CD4-positive, alpha-beta T cell treated with Interleukin-17A for 4 hours (primary cell): ENCODE measurements around the gene MTRR.

Source experiments
- DNase-seq: peaks from one replicate; pipeline ENCODE4 v3.0.0-alpha.2; 2020; ENCODE audit warnings: mixed read lengths

MTRR gene

DNA sequence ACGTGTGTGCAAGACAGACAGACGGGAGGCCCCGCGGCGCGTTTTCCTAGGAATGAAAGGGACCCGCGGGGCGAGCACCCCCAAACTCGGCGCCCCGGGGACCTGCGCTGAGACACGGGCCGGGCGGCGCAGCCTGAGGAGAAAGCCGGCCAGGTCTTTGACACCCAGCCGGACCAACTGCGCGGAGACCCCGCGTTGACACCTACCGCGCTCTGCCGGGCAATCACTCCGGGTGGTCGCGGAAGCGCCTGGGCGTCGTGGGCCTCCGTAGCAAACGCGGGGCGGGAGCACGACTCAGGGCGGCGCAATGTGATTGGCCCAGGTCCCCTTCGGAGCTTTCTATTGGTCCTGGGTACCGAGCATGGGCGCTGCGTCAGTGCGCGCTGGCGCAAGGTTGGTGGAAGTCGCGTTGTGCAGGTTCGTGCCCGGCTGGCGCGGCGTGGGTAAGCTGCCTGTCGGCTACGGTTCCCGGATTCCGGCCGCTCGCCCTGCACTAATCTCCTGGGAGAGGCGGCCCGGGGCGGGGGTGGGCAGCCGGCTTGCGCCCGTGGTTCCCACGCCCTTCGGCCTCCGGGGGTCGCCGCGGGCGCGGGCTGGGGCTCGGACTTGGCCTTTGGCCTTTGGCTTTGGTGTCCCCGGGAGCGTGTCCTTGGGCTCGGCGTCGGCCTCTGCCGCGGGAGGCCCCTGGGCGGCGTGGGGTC is at the start of gene MTRR, which contains the start of gene FASTKD3:
TSS of gene MTRR (plus strand) at position 376 of the 701 bp plus-strand sequence. CDS start 1,647 bp downstream, outside the sequence.
TSS of gene FASTKD3 (minus strand) at position 259 of the 701 bp plus-strand sequence. CDS start 948 bp downstream, outside the sequence.
- peak; percentile 89 for DNase-seq

DNA sequence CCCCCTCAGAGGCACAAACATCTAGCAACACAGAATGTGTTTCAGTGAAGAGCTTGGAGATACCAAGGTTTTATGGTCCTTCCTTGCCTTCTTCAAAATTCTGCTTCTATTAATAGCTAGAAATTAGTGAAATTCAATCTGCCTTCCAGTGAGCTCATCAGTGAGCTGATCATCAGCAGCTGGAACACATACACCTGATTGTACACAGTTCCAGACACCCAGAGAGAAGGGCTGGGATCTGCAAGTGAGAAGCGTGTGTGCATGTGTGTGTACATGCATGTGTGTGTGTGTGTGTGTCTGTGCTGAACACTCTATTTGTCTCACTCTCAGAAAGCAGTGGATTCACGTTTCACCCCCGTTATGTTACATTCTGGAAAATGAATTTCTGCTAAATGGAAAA is 46.5 kb upstream of the MTRR start:
- no peak for DNase-seq

DNA sequence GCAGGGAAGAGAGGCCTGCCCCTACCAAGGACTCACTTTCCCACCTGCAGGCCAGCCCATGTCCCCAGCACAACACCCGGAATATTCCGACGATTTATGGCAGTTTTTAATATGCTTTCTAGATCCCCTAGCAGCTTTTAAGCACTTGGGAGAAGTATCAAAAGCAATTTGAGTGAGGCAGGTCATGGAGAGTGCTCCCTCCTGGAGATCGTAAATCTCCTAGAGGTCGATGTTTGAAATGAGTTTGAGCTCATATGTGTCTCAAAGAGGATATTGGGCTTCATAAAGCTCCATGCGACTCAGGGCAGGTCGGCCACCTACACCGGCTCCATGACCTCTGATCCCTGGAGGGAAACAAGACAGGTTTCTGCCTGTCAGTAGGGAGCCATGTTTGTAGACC is 45.4 kb upstream of the MTRR start:
- no peak for DNase-seq

DNA sequence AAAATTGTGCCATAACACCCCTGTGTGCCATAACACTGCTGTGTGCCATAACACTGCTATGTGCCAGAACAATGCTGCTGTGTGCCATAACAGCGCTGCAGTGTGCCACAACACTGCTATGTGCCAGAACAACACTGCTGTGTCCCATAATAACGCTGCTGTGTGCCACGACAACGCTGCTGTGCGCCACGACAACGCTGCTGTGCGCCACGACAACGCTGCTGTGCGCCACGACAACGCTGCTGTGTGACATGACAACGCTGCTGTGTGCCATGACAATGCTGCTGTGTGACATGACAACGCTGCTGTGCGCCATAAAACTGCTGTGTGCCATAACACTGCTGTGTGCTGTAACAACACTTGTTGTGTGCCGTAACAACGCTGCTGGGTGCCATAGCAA is 44.0 kb upstream of the MTRR start:
- DNase-seq, result no peak

DNA sequence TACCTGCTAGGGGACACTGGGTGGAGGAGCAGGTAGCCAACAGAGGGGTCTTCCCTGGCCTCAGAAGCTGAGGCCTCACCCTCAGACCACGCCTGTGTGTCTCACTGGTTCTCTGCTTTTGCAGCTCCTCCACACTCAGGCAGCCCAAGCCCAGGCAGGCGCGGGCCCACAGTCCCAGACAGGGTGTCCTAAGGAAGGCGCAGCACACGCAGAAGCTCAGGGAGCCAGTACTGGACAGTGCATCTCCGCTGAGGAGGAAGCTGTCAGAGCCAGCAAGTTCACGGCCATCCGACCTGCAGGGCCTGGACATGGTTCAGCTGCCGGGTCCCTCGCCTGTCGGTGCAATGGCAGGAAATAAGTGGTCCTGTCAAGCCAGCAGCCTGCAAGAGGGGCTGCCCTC is 43.3 kb upstream of the MTRR start:
- no peak for DNase-seq

DNA sequence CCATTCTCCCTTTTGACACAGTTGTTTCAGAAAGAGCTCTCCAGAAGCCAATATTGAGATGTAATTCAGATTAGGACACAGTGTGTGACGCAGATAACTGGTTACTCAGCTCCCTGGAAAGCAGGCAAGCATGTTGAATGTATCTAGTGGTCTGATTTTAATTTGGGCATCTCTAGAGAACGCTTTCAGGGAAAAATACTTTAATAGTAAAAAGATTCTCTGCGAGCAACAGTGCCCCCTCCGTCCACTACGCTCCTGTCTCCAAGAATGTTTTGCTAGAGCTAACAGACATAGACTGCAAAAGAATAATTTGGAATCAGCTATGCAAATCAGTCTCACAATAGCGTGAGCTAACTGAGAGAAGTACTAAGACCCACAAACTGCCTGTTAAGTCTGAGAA is 41.3 kb upstream of the MTRR start:
- DNase-seq, result no peak

DNA sequence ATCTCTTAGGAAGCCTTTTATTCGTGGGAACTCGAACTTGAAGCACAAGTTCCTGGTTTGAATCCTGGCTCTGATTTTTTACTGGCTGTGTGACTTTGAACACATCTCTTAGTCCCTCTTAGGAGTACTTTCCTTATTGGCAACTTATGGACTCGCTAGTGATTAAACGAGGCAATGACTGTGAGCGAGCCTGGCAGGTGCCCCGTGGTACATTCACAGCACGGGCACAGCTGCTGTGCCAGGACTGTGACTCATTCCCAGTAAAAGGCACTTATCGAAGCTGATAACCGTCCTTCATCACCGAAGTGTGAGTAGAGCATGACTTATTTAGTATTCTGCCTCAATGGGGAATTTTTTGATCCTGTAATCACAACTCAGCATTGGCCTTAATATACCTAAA is 40.7 kb upstream of the MTRR start:
- DNase-seq, result no peak

DNA sequence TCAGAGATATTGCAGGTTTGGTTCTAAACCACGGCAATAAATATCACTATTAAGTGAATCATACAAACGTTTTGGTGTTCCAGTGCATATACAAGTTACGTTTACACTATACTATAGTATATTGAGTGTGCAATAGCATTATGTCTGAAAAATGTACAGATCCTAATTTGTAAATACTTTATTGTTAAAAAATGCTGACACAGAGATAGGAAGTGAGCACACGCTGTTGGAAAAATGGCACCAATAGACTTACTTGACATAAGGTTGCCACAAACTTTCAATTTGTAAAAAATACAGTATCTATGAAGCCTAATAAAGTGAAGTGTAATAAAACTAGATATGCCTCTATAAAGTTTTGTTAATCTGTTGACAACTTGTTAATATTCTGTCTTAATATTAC is 34.0 kb upstream of the MTRR start:
- no peak for DNase-seq

DNA sequence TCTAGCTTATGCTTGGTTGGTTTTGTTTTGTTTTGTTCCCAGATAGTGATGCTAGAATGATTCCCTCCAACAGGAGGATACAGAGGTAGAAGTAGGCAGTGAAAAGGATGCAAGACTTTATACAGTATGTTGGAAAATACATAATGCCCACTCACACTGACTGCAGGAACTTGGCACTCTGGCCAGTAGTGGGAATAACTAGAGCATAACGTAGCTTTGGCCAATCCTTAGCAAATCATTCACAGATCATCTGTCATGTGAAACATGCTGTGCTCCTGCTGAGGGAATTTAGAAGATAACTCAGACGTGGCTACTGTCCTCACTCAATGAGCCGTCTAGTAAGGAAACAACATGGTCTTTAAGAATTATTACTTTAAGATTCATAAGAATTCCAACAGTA is 31.5 kb upstream of the MTRR start:
- no peak for DNase-seq

DNA sequence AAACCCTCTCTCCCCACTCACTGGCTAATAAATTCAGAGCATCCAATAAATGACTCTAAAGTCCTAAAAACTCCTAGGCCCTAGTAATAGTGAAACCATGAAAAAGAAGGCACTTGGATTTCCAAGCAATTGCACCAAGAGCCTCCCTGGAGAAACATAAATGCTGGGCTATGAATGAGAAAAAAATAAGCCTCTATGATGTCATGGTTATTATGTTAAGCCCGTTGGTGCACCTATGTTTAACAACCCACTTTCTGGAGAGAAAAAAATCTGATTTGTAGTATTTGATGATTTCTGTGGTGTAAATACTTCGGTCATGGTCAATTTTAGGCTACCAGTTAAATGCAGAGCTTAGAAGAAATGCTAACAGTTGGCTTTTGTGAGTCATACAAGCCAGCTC is 26.4 kb upstream of the MTRR start:
- DNase-seq, result no peak

DNA sequence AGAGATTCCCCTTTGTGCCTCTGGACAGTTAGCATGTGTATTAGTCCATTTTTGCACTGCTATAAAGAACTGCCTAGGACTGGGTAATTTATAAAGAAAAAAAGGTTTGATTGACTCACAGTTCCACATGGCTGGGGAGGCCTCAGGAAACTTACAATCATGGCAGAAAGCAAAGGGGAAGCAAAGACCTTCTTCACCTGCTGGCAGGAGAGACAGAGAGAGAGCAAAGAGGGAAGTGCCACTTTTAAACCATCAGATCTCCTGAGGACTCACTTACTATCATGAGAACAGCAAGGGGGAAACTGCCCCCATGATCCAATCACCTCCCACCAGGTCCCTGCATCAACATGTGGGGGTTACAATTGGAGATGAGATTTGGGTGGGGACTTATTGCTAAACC is 24.0 kb upstream of the MTRR start:
- DNase-seq, result no peak

DNA sequence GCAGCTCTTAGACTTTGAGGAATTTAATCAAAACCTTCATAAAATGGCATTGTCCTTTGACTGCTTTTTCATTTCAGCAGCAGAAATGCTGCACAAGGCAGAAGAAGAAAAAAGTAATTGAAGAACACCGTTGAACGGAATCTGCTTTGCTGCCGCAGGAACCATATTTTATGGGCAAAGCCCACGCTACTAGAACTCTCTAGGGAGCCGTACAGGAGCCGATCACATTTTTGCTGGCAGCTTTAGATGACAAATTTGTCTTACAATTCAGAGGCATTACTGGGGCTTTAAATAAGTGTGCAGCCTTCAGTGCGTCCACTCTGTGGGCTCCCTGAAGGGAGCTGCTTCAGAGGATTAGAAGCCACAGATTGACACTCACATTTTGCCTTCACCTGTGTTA is 23.4 kb upstream of the MTRR start:
- no peak for DNase-seq

DNA sequence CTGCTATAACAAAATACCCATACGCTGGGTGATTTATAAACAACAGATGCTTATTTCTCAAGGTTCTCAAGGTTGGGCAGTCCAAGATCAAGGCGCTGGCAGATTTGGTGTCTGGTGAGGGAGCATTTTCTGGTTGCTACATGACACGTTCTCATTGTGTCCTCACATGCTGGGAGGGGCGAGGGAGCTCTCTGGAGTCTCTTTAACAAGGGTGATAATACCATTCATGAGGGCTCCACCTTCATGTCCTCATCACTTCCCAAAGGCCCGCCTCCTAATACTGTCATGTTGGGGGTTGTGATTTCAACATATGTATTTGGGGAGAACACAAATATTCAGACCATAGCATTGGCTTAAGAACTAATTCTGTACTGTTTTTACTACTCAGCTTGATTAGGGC is 22.6 kb upstream of the MTRR start:
- no peak for DNase-seq

DNA sequence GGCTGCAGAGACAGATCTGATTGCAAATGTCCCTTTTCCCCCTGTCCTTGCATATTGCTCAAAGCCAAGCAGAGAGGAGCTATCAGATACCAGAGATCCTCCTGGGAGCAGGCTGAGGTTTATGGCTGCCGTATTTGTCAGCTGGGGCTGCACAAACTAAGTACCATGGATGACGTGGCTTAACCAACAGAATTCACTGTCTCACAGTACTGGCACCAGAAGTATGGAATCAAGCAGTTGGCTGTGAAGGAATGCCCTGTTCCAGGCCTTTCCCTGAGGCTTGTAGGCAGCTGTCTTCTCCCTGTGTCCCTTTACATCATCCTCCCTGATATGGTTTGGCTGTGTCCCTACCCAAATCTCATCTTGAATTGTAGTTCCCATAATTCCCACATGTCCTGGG is 20.7 kb upstream of the MTRR start:
- DNase-seq, result no peak

DNA sequence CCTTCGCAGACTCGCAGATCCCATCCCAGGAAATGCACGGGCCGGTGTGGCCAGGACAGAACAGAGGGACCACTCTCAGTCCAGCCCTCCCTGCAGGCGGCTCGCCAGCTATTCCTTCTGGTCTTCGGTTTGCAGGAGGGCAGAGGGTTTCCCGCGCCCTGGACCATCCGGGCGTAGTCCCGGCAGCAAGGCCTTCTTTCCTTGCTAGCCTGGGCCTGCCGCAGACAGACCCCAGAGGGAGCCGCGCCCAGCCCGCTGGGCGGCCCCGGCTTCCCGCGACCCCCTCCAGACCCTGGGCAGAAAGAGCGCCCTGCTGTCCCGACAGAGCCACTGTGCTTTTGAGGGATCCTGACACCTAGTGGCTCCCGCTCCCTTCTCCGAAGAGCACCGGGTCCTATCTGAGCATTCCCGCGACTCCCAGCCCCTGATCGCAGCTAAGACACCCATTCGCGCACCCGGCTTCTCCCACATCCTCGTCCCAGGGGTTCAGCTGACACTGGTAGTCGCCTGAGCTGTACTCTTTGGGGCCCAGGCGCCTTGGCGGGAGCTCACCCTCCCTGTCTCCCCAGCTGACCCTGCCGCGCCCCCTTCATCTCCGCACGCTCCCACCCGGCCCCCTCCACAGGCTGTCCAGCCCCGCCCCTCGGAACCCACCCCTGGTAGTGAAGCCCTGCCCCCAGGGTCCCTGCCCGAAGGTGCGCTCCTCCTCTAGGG is 19.1 kb upstream of the MTRR start:
- peak; percentile 45 for DNase-seq

DNA sequence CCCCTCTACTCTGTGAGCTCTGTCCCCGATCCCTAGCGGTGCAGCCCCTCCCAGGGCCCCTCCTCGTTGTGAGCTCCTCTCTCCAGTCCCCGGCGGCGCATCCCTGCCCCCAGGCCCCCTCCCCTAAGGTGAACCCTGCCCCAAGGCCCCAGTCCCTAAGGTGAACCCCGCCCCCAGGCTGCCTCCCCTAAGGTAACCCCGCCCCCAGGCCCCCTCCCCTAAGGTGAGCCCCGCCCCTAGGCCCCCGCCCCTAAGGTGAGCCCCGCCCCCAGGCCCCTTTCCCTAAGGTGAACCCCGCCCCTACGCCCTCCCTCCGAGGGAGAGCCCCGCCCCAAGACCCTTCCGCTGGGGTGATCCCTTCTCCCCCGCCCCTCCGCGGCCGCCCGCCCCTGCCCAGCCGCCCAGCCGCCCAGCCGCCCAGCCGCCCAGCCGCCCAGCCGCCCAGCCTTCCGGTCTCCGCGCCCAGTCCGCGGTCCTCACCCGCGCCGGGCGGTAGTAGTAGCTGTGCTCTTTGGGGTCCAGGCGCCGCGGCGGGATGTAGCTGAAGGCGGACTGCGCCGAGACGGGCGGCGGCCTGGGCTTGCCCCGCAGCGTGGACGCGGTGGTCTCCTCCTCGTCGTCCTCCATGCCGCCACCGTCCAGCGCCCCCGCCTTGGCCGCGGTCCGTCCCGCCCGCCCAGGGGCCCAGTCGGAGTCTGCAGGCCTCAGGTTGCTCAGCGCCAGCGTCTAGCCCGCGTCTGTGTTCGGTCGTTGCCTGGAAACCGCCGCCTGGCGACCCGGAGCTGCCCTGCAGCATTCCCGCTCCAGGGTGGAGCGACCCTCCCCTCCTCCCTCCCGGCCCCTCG is 18.3 kb upstream of the MTRR start, which contains the start of gene CFAP90:
TSS of gene CFAP90 (minus strand) at position 739 of the 845 bp plus-strand sequence. CDS start at position 627, 112 bp downstream.
- DNase-seq, result peak; percentile 76

DNA sequence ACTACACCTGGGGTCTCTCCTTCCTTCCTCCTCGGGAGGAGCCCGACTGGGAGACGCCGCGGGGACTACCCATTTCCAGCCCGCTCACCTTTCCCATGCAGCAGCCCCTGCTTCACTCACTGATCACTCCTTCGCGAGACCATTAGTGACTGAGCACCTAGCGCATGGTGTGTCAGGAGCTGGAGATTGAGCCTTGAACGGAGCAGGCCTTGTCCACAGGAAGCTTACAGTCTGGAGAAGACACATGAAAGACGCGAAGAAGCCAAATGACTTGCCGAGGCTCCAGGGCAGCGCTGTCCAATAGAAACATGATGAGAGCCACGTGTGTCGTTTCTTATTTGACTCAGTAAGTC is 17.7 kb upstream of the MTRR start:
- no peak for DNase-seq

DNA sequence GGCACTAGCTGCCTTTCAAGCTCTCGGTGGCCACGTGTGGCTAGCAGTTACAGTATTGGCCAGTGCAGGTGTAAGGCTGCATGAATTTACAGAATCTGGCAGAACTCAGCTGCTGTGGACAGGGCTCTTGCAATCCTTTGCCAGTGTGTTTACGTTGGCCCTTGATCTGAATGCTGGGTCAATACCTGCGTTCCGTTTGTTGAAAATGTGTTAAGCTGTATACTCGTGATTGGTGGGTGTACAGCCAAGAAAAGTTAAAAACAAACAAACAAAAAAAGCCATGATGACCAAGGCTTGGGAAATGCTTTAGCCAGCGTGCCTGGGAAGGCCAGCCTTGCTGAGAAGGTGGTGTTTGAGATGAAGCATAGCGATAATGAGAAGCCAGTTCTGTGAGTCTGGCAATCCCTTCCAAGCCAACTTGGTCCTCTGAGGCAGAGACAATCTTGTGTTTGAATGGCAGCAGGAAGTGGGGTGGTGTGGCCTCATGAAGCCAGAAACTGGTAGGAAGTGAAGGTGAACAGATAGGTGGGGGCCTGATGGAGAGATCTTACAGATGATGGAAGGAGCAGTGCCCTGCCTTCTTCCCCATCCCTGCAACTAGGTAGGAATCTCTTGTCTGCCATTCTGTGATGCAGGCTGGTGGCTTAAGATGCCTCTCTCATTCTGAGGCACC is 17.2 kb upstream of the MTRR start:
- no peak for DNase-seq

DNA sequence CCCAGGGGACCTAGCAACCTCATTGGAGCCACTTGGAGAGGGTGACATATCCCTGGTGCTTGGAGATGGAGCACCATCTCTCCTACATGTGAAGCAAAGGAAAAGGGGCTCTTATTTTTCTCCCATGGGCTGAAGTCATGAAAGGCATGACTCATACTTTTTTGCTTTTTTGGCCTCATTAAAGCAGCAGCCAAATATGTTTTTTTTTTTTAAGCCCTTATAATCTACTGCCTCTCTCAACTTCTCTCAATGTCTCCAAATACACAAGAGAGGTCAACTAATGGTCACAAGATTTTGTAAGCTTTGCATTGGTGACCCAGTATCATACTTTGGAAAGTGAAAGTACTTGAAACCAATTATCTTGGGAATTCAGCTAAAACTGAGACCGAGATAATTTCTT is 16.4 kb upstream of the MTRR start:
- no peak for DNase-seq

DNA sequence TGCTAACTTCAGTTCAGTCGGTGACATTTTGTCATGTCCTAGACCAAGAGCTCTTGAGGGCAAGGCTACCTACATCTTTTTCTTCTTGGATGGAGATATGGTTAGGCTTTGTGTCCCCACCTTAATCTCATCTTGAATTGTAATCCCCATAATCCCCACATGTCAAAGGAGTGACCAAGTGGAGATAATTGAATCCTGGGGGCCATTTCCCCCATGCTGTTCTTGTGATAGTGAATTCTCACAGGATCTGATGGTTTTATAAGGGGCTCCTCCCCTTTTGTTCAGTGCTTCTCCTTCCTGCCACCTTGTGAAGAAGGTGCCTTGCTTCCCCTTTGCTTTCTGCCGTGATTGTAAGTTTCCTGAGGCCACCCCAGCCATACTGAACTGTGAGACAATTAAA is 16.0 kb upstream of the MTRR start:
- DNase-seq, result no peak

DNA sequence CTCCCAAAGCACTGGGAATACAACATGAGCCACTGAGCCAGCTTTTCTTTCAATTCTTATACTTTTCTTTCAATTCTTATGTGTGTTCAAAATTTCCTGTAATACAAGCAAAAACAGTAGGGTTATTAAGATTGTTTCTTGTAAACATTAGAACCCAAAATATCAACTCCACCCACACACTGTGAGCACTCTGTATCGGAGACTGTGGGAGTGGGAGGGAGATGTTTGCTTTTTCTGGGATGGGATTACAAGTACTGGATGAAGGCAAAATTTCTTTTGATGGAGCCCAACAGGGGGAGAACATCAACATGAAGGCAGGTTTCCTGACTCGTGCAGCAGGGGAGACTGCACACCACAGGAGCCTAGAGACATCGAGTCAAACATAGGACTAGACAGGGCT is 13.3 kb upstream of the MTRR start:
- no peak for DNase-seq

DNA sequence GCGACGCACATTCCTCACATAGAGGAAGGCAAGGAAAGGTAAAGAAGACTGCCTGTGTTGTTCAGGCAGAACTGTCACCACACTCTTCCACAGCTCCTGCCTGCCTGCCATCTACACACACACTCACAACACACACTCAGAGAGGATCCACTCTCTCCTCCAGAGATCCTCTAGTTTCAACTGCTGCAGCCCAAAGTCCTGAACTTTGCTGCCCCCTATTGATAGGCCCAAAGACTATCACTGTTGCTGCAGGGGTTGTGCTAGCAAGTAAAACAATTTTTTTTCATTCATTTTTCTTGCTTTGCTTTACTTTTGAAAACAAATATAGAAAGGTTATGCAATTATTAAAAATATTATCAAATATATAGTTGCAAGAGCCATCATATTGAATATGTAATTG is 12.1 kb upstream of the MTRR start:
- DNase-seq, result peak; percentile 41

DNA sequence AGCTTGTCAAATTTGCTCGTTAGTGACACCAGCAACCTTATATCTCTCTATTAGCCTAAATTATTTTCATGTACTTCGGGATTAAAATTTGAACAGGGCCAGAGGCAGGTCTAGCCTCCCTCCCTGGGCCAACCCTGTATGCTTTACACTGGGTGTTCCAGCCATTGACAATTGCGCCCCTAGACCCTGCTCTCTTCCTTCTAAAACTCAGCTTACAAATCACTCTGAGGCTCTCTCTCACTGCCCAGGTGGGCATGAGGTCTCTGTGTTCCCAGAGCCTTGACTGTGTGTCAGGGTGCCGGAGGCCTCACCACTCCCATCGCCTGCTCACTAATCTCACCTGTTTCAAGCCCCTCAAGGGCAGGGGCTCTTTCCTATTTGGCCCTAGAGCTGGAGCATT is 11.6 kb upstream of the MTRR start:
- no peak for DNase-seq
